HFFc6 (cell line): ENCODE results near the gene NUP37. TPM values are rescaled to one million over a fixed set of nuclear protein-coding genes. Genes with fewer than 3 reads are reported as not detected.

Experiments used
- DNase-seq: peaks from one replicate; pipeline ENCODE4 v3.0.0-alpha.2; 2018
- H3K27ac Mint-ChIP-seq: 2 replicates; pipeline ENCODE4 v1.8.0; 2020; ENCODE audit warnings: mild to moderate bottlenecking, mixed read lengths
- H3K27me3 Mint-ChIP-seq: 2 replicates; pipeline ENCODE4 v1.8.0; 2021; ENCODE audit warnings: mild to moderate bottlenecking, moderate library complexity, mixed read lengths; ENCODE audit not compliant: insufficient read depth
- H3K36me3 Mint-ChIP-seq: 2 replicates; pipeline ENCODE4 v1.8.0; 2021; ENCODE audit warnings: low read depth, mixed read lengths
- H3K4me1 Mint-ChIP-seq: 2 replicates; pipeline ENCODE4 v1.8.0; 2020; ENCODE audit warnings: low read depth, mixed read lengths
- H3K4me3 Mint-ChIP-seq: 2 replicates; pipeline ENCODE4 v1.8.0; 2020; ENCODE audit warnings: mild to moderate bottlenecking, moderate library complexity, mixed read lengths
- H3K9me3 Mint-ChIP-seq: 2 replicates; pipeline ENCODE4 v1.8.0; 2020; ENCODE audit warnings: mild to moderate bottlenecking, mixed read lengths
- CTCF ChIP-seq: fragments of 200-600 bp; sonication (generic); IDR thresholded peaks from 2 replicates; pipeline ENCODE4 v1.5.0; 2021; ENCODE audit warnings: antibody characterized with exemption, mild to moderate bottlenecking
- total RNA-seq, 6 experiments: library from RNA; stranded (reverse); fragmentation: NEBNext Ultra II Directional; extraction: Animal tissue kit (Norgen Biotek cat#: 25700); gene quantifications; 2 replicates in 1 of 6; 3 replicates in 5 of 6; pipeline ENCODE4 v1.2.3, GENCODE V29; 2021

The NUP37 gene
- total RNA-seq, 6 experiments from 2014 or later: 36.0 to 53.9 (median 47.8) TPM

- Mint-ChIP-seq H3K27ac (no peak overlapping the region), H3K4me1 (peaks cover 18% of the 10 kb centered on the region), H3K36me3 (no peaks in the 10 kb centered on the region), H3K4me3 (no peak overlapping the region), H3K9me3 (no peaks in the 10 kb centered on the region), H3K27me3 (no peaks in the 10 kb centered on the region)
- no peak for TF ChIP-seq CTCF
- no peak for DNase-seq
Observed at GRCh38 chr12:102069707-102070106, 50.2 kb downstream of the NUP37 start.

GRCh38 chr12:102067574-102068258 is 52.2 kb downstream of the NUP37 start:
- Mint-ChIP-seq H3K27me3 (no peaks in the 10 kb centered on the region), H3K36me3 (no peaks in the 10 kb centered on the region), H3K9me3 (no peaks in the 10 kb centered on the region), H3K4me1 (peaks cover 18% of the 10 kb centered on the region), H3K4me3 (peak overlapping the region; percentile 19), H3K27ac (peak overlapping the region; percentile 47)
- peak; percentile 42 for DNase-seq
- TF ChIP-seq CTCF: no peak

- TF ChIP-seq CTCF: no peak
- Mint-ChIP-seq H3K4me3 (no peak overlapping the region), H3K36me3 (no peaks in the 10 kb centered on the region), H3K9me3 (no peaks in the 10 kb centered on the region), H3K27ac (no peak overlapping the region), H3K4me1 (peaks cover 36% of the 10 kb centered on the region), H3K27me3 (0 out of 2 replicates have a peak, but pooled peaks cover 2% of the 10 kb centered on the region)
- no peak for DNase-seq
Observed at GRCh38 chr12:102064476-102064875, 55.4 kb downstream of the NUP37 start.

GRCh38 chr12:102063069-102063468 is 56.8 kb downstream of the NUP37 start:
- H3K27ac Mint-ChIP-seq: no peak overlapping the region
- no peaks in the 10 kb centered on the region for H3K9me3 Mint-ChIP-seq
- H3K36me3 Mint-ChIP-seq: peaks cover 8% of the 10 kb centered on the region; the same call in 1 of the 2 replicates
- no peak for DNase-seq
- H3K27me3 Mint-ChIP-seq: 0 out of 2 replicates have a peak, but pooled peaks cover 2% of the 10 kb centered on the region
- H3K4me3 Mint-ChIP-seq: no peak overlapping the region
- H3K4me1 Mint-ChIP-seq: peaks cover 32% of the 10 kb centered on the region
- no peak for TF ChIP-seq CTCF

GRCh38 chr12:102062419-102062806 is 57.5 kb downstream of the NUP37 start:
- no peaks in the 10 kb centered on the region for H3K9me3 Mint-ChIP-seq
- no peak for TF ChIP-seq CTCF
- H3K4me3 Mint-ChIP-seq: peak overlapping the region; percentile 94
- DNase-seq: no peak
- H3K27ac Mint-ChIP-seq: peak overlapping the region; percentile 94; the same call in 1 of the 2 replicates
- peaks cover 26% of the 10 kb centered on the region for H3K4me1 Mint-ChIP-seq
- 0 out of 2 replicates have a peak, but pooled peaks cover 2% of the 10 kb centered on the region for H3K27me3 Mint-ChIP-seq
- H3K36me3 Mint-ChIP-seq: peaks cover 13% of the 10 kb centered on the region; the same call in 1 of the 2 replicates
